Activated CD4-positive, alpha-beta T cell treated with anti-CD3 and anti-CD28 coated beads for 36 hours (primary cell): ENCODE results near the gene CCDC197. TPM values are rescaled to one million over a fixed set of nuclear protein-coding genes. Genes with fewer than 3 reads are reported as not detected.

ENCODE experiments used
- ATAC-seq: fragments of 200-7000 bp; cut with Tn5 transposase; one replicate; pipeline ENCODE4 v1.10.0; 2021; ENCODE audit warnings: mild to moderate bottlenecking, moderate library complexity
- CTCF ChIA-PET: fragments of 350-600 bp; sonication (Branson Sonifier 250); formaldehyde crosslinking; loops from one replicate; lab custom pipeline; 2021; ENCODE audit warnings: antibody characterized with exemption; lab: Charles Lee
- POLR2A ChIA-PET: fragments of 350-600 bp; sonication (Branson Sonifier 250); formaldehyde crosslinking; loops from one replicate; lab custom pipeline; 2021; ENCODE audit warnings: antibody characterized with exemption, inconsistent platforms; lab: Charles Lee
- DNase-seq: peaks from one replicate; pipeline ENCODE4 v3.0.0-alpha.2; 2020
- H3K27ac Mint-ChIP-seq: one replicate; pipeline ENCODE4 v1.8.0; 2021; ENCODE audit warnings: mixed read lengths
- H3K27me3 Mint-ChIP-seq: one replicate; pipeline ENCODE4 v1.8.0; 2021; ENCODE audit warnings: mixed read lengths
- H3K36me3 Mint-ChIP-seq: one replicate; pipeline ENCODE4 v1.8.0; 2021; ENCODE audit warnings: low read depth, mixed read lengths
- H3K4me1 Mint-ChIP-seq: one replicate; pipeline ENCODE4 v1.8.0; 2021; ENCODE audit warnings: mixed read lengths
- H3K4me3 Mint-ChIP-seq: one replicate; pipeline ENCODE4 v1.8.0; 2021; ENCODE audit warnings: mild to moderate bottlenecking, moderate library complexity, mixed read lengths
- H3K9me3 Mint-ChIP-seq: one replicate; pipeline ENCODE4 v1.8.0; 2021; ENCODE audit warnings: low read depth, mixed read lengths
- intact Hi-C, 2 experiments: fragments of 100-400 bp; cut with DNase I in 1 of 2; cut with micrococcal nuclease in 1 of 2; formaldehyde crosslinking; loops; one replicate each; pipeline versions ENCODE4 v1.14.2 to v1.15.1; 2022 to 2024; cut with DNase I, micrococcal nuclease
- total RNA-seq, 2 experiments: library from RNA; stranded (reverse); gene quantifications; one replicate each; pipeline ENCODE4 v1.2.3, GENCODE V29; 2021

The CCDC197 gene
- total RNA-seq, 2 experiments from 2014 or later = 0.34 to 0.53 TPM

DNA sequence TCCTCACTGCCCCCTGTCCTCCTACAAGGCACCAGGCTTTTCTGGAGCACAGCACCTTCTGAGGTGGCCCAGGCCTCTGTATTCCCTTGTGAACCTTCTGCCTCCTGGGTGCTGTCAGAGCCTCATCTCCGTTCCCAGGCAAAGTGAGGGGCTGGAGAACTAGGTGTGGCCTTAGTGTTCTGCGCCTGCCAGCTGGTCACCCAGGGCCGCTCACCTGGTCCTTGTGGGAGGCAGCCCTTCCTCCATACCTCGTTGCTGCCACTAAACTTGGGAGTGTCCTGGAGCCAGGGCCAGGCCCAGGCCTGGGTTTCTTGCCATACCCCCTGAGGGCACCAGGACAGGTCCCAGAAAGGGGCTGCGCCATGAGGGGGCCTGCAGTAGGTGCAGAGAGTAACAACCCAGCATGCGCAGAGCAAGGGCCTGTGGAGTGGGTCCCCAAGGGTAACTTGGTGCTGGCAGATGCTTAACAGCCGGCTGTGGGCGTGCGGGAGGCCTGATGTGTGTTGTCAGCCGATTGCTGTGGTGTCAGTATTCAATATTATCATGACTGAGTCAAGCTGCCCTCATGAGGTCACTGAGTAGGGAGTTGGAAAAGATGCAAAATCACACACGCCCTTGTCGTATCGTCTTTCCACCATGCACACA lies 46.1 kb downstream of the CCDC197 start:
- POLR2A ChIA-PET = no interaction called here
- H3K27me3 Mint-ChIP-seq = no peaks in the 10 kb centered on the region
- no peak for ATAC-seq
- no peak for DNase-seq
- intact Hi-C loops = no loop called here
- H3K36me3 Mint-ChIP-seq = peaks cover 10% of the 10 kb centered on the region
- CTCF ChIA-PET = interaction anchor here (1.2 kb wide), 1 partner anchor 10 kb away, joined by 4 read pairs; no protein-coding TSS in a partner anchor
- H3K4me1 Mint-ChIP-seq = no peaks in the 10 kb centered on the region
- no peaks in the 10 kb centered on the region for H3K9me3 Mint-ChIP-seq
- H3K27ac Mint-ChIP-seq = no peak overlapping the region
- H3K4me3 Mint-ChIP-seq = no peak overlapping the region

DNA sequence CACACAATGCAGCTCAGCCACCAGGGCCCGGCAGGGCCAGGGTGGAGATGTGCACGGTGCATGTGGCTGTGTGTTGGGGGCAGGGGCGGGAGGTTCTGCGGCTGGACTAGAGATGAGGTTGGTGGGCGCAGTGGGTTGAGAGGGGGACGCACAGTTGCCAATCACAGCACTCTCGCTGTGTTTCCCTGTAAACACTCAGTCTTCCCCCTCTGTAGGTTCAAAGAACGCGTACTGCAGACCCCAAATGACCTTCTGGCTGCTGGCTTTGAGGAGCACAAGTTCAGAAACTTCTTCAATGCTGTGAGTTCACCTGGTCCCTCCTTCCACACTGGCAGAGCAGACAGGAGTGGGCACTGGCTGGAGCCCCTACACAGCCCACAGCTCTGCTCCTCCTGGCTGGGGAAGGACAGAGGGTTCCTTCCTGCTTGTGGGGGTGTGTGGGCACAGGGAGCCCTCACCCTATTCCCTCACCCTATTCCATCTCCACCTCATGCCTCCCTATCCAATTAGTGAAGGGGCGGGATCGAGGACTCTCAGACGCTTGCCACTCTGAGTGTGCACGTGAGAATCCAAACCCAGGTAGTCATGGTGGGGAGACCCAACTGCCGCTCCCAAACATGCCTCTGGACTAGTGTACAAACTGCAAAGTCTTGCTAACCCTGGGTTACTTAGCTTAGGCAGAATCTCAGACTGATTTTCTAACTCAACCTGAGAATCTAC lies 46.8 kb downstream of the CCDC197 start:
- H3K27ac Mint-ChIP-seq = no peak overlapping the region
- ATAC-seq (no peak), DNase-seq (no peak)
- POLR2A ChIA-PET = interaction anchor here (0.6 kb wide), 1 partner anchor 17 kb away, joined by 3 read pairs; no protein-coding TSS in a partner anchor
- intact Hi-C loops = no loop called here
- no peaks in the 10 kb centered on the region for H3K27me3 Mint-ChIP-seq
- H3K9me3 Mint-ChIP-seq = no peaks in the 10 kb centered on the region
- no peak overlapping the region for H3K4me3 Mint-ChIP-seq
- no peaks in the 10 kb centered on the region for H3K4me1 Mint-ChIP-seq
- CTCF ChIA-PET = interaction anchor here (1.0 kb wide), 1 partner anchor 9 kb away, joined by 3 read pairs; no protein-coding TSS in a partner anchor
- peaks cover 13% of the 10 kb centered on the region for H3K36me3 Mint-ChIP-seq

GRCh38 chr14:94044476-94045091 lies 47.5 kb downstream of the CCDC197 start:
- ChIA-PET CTCF (interaction anchor here (1.0 to 1.1 kb wide), 2 partner anchors 9 to 92 kb away, joined by 3 read pairs; no protein-coding TSS in a partner anchor), POLR2A (interaction anchor here (0.6 kb wide), 1 partner anchor 16 kb away, joined by 3 read pairs; no protein-coding TSS in a partner anchor)
- H3K27me3 Mint-ChIP-seq = no peaks in the 10 kb centered on the region
- no peaks in the 10 kb centered on the region for H3K4me1 Mint-ChIP-seq
- peaks cover 13% of the 10 kb centered on the region for H3K36me3 Mint-ChIP-seq
- ATAC-seq (no peak), DNase-seq (no peak)
- no peaks in the 10 kb centered on the region for H3K9me3 Mint-ChIP-seq
- no peak overlapping the region for H3K4me3 Mint-ChIP-seq
- intact Hi-C loops = no loop called here
- no peak overlapping the region for H3K27ac Mint-ChIP-seq

GRCh38 chr14:94045101-94045500 lies 48.0 kb downstream of the CCDC197 start:
- H3K4me1 Mint-ChIP-seq = no peaks in the 10 kb centered on the region
- intact Hi-C loops = no loop called here
- POLR2A ChIA-PET = no interaction called here
- DNase-seq (no peak), ATAC-seq (no peak)
- H3K27me3 Mint-ChIP-seq = no peaks in the 10 kb centered on the region
- CTCF ChIA-PET = interaction anchor here (1.1 kb wide), 1 partner anchor 92 kb away, joined by 3 read pairs; no protein-coding TSS in a partner anchor
- no peak overlapping the region for H3K4me3 Mint-ChIP-seq
- no peaks in the 10 kb centered on the region for H3K9me3 Mint-ChIP-seq
- peaks cover 19% of the 10 kb centered on the region for H3K36me3 Mint-ChIP-seq
- no peak overlapping the region for H3K27ac Mint-ChIP-seq

DNA sequence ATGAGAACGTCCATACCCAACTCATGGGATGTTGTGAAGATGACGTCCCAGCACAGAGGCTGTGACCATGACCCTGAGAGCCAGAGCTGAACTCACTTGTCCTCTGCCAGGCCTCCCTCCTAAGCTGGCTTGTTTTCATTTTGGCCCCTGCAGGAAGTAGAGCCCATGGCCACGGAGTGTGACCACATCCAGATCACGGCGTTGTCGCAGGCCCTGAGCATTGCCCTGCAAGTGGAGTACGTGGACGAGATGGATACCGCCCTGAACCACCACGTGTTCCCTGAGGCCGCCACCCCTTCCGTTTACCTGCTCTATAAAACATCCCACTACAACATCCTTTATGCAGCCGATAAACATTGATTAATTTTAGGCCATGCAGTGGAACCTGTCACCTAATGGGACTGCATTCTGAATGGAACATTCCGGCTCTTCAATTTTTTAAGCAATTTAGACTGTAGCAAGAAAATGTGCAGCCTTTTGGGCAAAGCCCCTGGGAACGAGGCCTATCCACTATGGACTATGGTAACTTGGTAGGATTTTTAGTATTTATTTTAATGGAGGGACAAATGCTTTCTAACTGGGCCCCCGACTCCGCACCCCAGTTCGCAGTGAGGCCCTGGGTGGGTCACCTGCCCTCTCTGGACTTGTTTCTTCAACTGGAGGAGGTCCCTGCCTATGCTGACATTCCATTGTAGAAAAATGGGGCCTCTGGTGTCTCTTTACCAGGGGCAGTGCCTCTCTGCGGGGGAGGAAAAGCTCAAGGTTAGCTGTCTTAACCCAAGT lies 48.7 kb downstream of the CCDC197 start:
- no peak overlapping the region for H3K27ac Mint-ChIP-seq
- intact Hi-C loops = no loop called here
- H3K4me3 Mint-ChIP-seq = no peak overlapping the region

DNA sequence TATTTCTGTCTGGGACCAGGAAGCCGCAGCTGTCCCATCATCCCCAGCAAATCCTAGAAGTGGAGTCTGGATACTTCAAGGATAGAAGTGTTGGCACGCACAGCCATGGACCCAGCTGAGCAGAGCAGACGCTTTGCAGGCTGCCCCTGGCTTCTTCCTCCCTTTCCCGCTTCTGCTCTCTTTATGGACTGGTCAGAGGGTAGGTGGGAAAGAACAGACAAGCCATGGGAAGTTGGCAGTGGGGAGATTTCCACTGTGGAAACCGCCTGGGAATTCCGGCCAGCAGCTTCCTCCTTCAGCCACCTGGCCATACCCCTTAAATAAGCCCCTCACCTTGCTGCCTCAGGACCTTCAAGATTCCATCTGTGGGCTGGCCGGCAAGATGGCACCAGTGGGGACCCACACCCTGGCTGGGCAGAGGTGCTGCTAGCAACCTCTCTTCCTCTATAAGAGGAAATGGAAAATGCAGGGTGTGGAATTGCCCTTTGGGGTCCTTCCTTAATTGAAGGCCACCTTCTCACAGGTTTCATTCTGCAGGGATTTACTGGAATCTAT lies 49.7 kb downstream of the CCDC197 start:
- CTCF ChIA-PET = interaction anchor here (0.8 kb wide), 1 partner anchor 13 kb away, joined by 4 read pairs; no protein-coding TSS in a partner anchor
- POLR2A ChIA-PET = interaction anchor here (0.6 kb wide), 1 partner anchor 19 kb away, joined by 3 read pairs; no protein-coding TSS in a partner anchor

More for the DNA sequence above, 48.7 kb downstream of the CCDC197 start:
- no peaks in the 10 kb centered on the region for H3K27me3 Mint-ChIP-seq
- H3K4me1 Mint-ChIP-seq = no peaks in the 10 kb centered on the region
- ATAC-seq (no peak), DNase-seq (no peak)
- ChIA-PET POLR2A (no interaction called here), CTCF (interaction anchor here (0.8 to 1.1 kb wide), 2 partner anchors 12 to 91 kb away, joined by 3 to 4 read pairs; no protein-coding TSS in a partner anchor)
- no peaks in the 10 kb centered on the region for H3K9me3 Mint-ChIP-seq
- H3K36me3 Mint-ChIP-seq = peaks cover 24% of the 10 kb centered on the region

DNA sequence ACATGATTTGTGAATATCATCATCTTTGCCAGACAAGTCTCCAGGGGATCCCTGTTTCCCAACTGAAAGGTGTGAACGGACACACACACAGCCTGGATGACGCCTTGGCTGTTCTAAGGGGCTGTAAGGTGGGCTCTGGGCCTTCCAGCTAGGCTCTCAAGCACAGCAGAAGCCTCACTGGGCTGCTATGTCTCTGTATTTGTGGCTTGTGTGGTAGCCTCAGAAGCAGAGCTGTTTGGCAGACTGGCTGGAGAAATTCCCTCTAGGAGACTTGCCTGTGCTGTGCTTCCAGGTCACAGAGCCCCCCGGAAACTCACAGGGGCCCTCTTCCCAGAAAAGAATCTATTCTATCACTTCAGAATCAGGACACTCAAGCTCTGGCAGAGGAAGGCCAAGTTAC lies 50.5 kb downstream of the CCDC197 start:
- Mint-ChIP-seq H3K4me1 (peaks cover 6% of the 10 kb centered on the region), H3K9me3 (no peaks in the 10 kb centered on the region), H3K27me3 (no peaks in the 10 kb centered on the region), H3K4me3 (no peak overlapping the region), H3K36me3 (peaks cover 41% of the 10 kb centered on the region), H3K27ac (no peak overlapping the region)
- intact Hi-C loops = no loop called here
- ATAC-seq (no peak), DNase-seq (no peak)
- ChIA-PET CTCF (interaction anchor here (2.3 kb wide), 1 partner anchor 11 kb away, joined by 15 read pairs; no protein-coding TSS in a partner anchor), POLR2A (no interaction called here)

More for the DNA sequence above, 49.7 kb downstream of the CCDC197 start:
- DNase-seq (no peak), ATAC-seq (no peak)
- intact Hi-C loops = no loop called here
- Mint-ChIP-seq H3K36me3 (peaks cover 35% of the 10 kb centered on the region), H3K4me3 (no peak overlapping the region), H3K27ac (no peak overlapping the region), H3K4me1 (no peaks in the 10 kb centered on the region), H3K9me3 (no peaks in the 10 kb centered on the region), H3K27me3 (no peaks in the 10 kb centered on the region)

DNA sequence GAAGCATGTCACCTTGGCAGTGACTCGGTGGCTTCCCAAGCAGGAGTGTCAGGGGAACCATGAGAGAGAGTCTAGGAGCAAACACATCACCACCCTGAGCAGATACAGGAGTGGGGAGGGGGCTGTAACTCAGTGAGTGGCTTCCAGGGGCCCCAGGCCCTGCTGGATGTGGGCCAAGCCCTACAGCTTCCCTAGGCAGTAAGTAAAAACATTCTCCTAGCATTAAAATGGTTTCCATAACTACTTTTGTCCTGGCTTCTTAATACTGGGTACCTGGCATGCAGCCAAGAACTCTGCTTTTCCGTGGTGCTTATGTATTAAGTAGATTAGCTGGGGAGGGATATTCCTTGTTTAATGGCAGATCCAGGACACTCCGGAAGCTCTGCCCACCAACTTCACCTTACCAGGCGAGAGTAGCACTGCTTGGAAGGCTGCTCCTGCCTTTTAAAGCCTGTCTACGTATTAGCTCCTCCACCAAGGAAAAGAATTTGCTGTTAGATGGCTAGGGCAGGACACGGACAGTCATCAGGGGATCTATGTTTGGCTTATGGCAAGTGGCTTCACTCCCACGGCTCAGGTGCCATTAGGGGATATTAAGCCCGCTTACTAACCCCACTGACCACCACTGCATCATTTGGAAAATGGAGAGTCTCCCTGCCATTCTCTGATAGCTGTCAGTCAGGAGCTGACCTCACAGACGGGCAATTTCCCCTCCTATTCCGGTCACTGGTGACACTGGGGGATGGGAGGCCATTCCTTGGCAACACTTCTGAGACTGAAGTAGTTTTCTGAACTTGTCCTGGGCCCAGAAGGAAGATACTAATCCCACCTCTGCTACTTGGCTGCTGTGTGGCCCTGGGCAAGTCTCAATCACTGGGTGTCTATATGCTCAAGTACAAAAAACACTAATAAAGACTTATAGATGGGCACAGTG lies 51.9 kb downstream of the CCDC197 start:
- Mint-ChIP-seq H3K4me1 (peaks cover 10% of the 10 kb centered on the region), H3K27ac (no peak overlapping the region), H3K36me3 (peaks cover 49% of the 10 kb centered on the region)

GRCh38 chr14:94049625-94050023 lies 52.5 kb downstream of the CCDC197 start:
- ChIA-PET POLR2A (no interaction called here), CTCF (interaction anchor here (0.6 to 2.3 kb wide), 5 partner anchors 13 to 132 kb away, joined by 3 to 15 read pairs (median 3); no protein-coding TSS in a partner anchor)
- no peaks in the 10 kb centered on the region for H3K9me3 Mint-ChIP-seq
- intact Hi-C loops = no loop called here
- peaks cover 56% of the 10 kb centered on the region for H3K36me3 Mint-ChIP-seq
- H3K27me3 Mint-ChIP-seq = no peaks in the 10 kb centered on the region
- H3K27ac Mint-ChIP-seq = no peak overlapping the region
- ATAC-seq (no peak), DNase-seq (no peak)
- H3K4me3 Mint-ChIP-seq = no peak overlapping the region
- peaks cover 10% of the 10 kb centered on the region for H3K4me1 Mint-ChIP-seq

More for the DNA sequence above, 51.9 kb downstream of the CCDC197 start:
- intact Hi-C loops = no loop called here
- Mint-ChIP-seq H3K4me3 (no peak overlapping the region), H3K9me3 (no peaks in the 10 kb centered on the region), H3K27me3 (no peaks in the 10 kb centered on the region)
- DNase-seq = no peak
- ChIA-PET POLR2A (no interaction called here), CTCF (interaction anchor here (0.6 to 2.3 kb wide), 4 partner anchors 12 to 133 kb away, joined by 3 to 15 read pairs (median 4); no protein-coding TSS in a partner anchor)
- ATAC-seq = no peak
